ENCODE data around the gene PTPRE.

The PTPRE gene

GRCh38 chr10:127909716-127910463 is 3.0 kb downstream of the PTPRE start:
- peaks cover 16% of the 10 kb centered on the region for H3K27me3 ChIP-seq (ENCODE audit: control insufficient read depth, insufficient read depth, low read length)

GRCh38 chr10:127910464-127910770 is 3.5 kb downstream of the PTPRE start:
- no peaks in the 10 kb centered on the region for H3K9me3 ChIP-seq (ENCODE audit: control insufficient read depth, insufficient read depth, low read length)

More at GRCh38 chr10:127909716-127910463, 3.0 kb downstream of the PTPRE start:
- H3K27ac ChIP-seq (ENCODE audit: low read depth, low read length): no peak overlapping the region
- no peaks in the 10 kb centered on the region for H3K4me1 ChIP-seq (ENCODE audit: control insufficient read depth, insufficient read depth, low read length)
- H3K4me3 ChIP-seq (ENCODE audit: low read depth, low read length): no peak overlapping the region
- no peaks in the 10 kb centered on the region for H3K9me3 ChIP-seq (ENCODE audit: control insufficient read depth, insufficient read depth, low read length)
- H3K36me3 ChIP-seq (ENCODE audit: control insufficient read depth, insufficient read depth, low read length): no peaks in the 10 kb centered on the region
- H3K9ac ChIP-seq (ENCODE audit: low read depth, low read length): no peak overlapping the region

DNA sequence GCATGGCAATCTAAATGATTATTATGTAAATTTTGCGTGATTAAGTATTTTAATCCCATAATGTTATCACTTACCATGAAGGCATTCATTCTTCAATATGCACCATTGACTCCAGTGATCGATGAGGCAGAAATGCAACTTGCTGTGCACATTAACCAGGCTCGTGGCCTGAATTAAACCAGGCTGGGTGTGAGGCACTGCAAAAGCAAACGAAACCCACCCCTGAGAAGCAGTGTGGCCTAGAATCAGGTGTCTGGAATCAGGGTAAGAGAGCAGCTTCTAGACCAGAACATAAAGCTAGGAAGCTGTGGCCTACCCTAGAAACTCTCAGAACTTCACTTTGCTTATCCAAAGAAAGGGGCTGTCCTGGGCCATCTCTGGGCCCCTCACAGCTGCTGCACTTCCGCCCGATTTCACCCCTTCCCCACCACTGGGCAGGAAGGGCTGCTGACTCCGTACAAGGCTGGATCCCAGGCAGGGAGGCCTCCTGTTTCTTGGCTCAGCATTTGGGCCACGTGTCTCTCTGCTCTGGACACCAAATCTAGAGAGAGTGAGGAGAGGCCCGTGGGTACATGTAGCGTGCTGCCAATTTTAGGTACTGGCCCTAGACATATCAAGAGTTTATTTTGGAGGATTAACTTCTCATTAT is 4.4 kb downstream of the PTPRE start:
- H3K9ac ChIP-seq (ENCODE audit: low read depth, low read length): no peak overlapping the region
- no peak overlapping the region for H3K4me3 ChIP-seq (ENCODE audit: low read depth, low read length)
- H3K9me3 ChIP-seq (ENCODE audit: control insufficient read depth, insufficient read depth, low read length): no peaks in the 10 kb centered on the region
- H3K27ac ChIP-seq (ENCODE audit: low read depth, low read length): no peak overlapping the region
- no peaks in the 10 kb centered on the region for H3K4me1 ChIP-seq (ENCODE audit: control insufficient read depth, insufficient read depth, low read length)
- no peaks in the 10 kb centered on the region for H3K36me3 ChIP-seq (ENCODE audit: control insufficient read depth, insufficient read depth, low read length)
- H3K27me3 ChIP-seq (ENCODE audit: control insufficient read depth, insufficient read depth, low read length): peaks cover 16% of the 10 kb centered on the region

More at GRCh38 chr10:127910464-127910770, 3.5 kb downstream of the PTPRE start:
- H3K4me3 ChIP-seq (ENCODE audit: low read depth, low read length): no peak overlapping the region
- peaks cover 16% of the 10 kb centered on the region for H3K27me3 ChIP-seq (ENCODE audit: control insufficient read depth, insufficient read depth, low read length)
- no peaks in the 10 kb centered on the region for H3K36me3 ChIP-seq (ENCODE audit: control insufficient read depth, insufficient read depth, low read length)
- H3K4me1 ChIP-seq (ENCODE audit: control insufficient read depth, insufficient read depth, low read length): no peaks in the 10 kb centered on the region
- H3K9ac ChIP-seq (ENCODE audit: low read depth, low read length): no peak overlapping the region
- H3K27ac ChIP-seq (ENCODE audit: low read depth, low read length): no peak overlapping the region

- H3K4me3 ChIP-seq (ENCODE audit: low read depth, low read length): no peak overlapping the region
- no peaks in the 10 kb centered on the region for H3K36me3 ChIP-seq (ENCODE audit: control insufficient read depth, insufficient read depth, low read length)
- H3K27ac ChIP-seq (ENCODE audit: low read depth, low read length): no peak overlapping the region
- H3K27me3 ChIP-seq (ENCODE audit: control insufficient read depth, insufficient read depth, low read length): peaks cover 16% of the 10 kb centered on the region
- no peak overlapping the region for H3K9ac ChIP-seq (ENCODE audit: low read depth, low read length)
- no peaks in the 10 kb centered on the region for H3K4me1 ChIP-seq (ENCODE audit: control insufficient read depth, insufficient read depth, low read length)
- H3K9me3 ChIP-seq (ENCODE audit: control insufficient read depth, insufficient read depth, low read length): no peaks in the 10 kb centered on the region
These were observed 5.0 kb downstream of the PTPRE start for GRCh38 chr10:127911867-127912257.

DNA sequence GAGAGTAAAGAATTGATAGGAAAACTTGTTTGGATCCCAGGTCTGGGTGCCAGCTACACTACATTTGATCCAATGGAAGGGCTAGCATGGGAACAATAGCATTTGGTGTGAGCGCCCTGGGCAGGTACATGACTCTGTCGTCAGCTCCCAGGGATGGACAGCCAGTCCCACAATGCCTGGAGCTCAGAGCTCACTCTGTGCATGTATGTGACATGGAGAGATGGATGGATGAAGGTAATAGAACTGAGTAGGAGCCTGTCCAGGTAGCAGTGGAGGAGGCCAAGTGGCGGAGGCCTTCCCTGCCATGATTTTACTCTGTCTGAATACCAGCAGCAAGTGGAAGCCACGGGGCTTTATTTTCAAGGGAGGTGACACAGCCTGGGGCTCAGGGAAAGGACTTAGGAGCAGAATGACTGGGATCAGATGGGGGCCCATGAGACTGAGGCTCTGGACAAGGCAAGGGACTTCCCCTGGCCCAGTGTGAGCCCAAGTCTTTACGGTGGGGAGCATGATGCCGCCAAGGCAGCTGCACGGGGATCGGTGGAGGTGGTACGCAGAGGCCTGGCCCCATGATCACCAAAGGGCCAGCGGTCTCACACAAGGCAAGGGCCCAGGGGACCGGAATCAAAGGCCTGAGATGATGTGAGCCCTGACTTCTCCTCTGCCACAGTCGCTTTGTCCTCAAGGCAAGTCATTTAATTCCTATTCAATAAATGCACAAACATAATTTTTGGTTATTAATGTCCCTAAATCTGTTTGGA is 5.9 kb downstream of the PTPRE start:
- no peaks in the 10 kb centered on the region for H3K36me3 ChIP-seq (ENCODE audit: control insufficient read depth, insufficient read depth, low read length)
- no peak overlapping the region for H3K9ac ChIP-seq (ENCODE audit: low read depth, low read length)
- H3K4me1 ChIP-seq (ENCODE audit: control insufficient read depth, insufficient read depth, low read length): no peaks in the 10 kb centered on the region
- peaks cover 8% of the 10 kb centered on the region for H3K27me3 ChIP-seq (ENCODE audit: control insufficient read depth, insufficient read depth, low read length)
- H3K4me3 ChIP-seq (ENCODE audit: low read depth, low read length): no peak overlapping the region
- H3K27ac ChIP-seq (ENCODE audit: low read depth, low read length): no peak overlapping the region
- no peaks in the 10 kb centered on the region for H3K9me3 ChIP-seq (ENCODE audit: control insufficient read depth, insufficient read depth, low read length)

DNA sequence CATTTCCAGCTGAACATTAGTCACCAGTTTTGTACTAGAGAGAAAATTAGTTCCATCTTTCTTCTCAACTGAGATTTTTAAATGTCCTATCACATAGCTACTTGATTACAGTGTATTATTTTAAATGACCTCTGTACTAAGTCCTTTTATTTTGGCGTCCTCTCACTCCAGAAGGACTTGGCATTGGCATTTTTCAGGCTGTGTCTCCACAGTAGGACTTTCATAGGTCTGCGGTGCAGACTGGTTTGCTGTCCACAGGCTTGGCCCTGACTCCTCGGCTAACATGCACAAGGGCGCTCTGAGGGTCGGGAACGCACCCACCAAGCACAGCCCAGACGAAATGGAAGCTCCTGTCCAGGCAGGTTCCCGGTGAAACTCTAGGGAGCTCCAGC is 6.5 kb downstream of the PTPRE start:
- no peaks in the 10 kb centered on the region for H3K36me3 ChIP-seq (ENCODE audit: control insufficient read depth, insufficient read depth, low read length)
- H3K9me3 ChIP-seq (ENCODE audit: control insufficient read depth, insufficient read depth, low read length): no peaks in the 10 kb centered on the region
- H3K9ac ChIP-seq (ENCODE audit: low read depth, low read length): no peak overlapping the region
- H3K27me3 ChIP-seq (ENCODE audit: control insufficient read depth, insufficient read depth, low read length): peaks cover 3% of the 10 kb centered on the region
- H3K27ac ChIP-seq (ENCODE audit: low read depth, low read length): no peak overlapping the region
- no peak overlapping the region for H3K4me3 ChIP-seq (ENCODE audit: low read depth, low read length)
- H3K4me1 ChIP-seq (ENCODE audit: control insufficient read depth, insufficient read depth, low read length): no peaks in the 10 kb centered on the region

DNA sequence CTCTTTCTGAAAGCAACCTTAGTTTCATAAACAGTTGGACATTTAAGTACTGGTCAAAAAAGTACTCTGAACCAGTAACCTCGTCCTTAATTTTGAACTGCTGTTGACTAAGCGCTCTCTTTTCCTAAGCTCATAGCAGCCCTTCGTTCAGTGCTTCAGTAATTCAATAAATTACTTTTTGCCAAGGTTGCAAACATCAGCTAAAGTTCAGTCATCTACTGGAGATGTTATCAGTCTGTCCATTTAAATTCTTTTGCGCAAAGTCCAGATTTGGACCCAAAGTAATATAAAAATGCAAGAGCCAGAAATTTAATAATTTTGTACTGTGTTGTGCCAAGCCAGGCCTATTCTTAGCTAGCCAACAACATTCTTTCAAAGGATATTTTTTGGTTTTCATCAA is 8.4 kb downstream of the PTPRE start:
- H3K4me3 ChIP-seq (ENCODE audit: low read depth, low read length): no peak overlapping the region
- H3K4me1 ChIP-seq (ENCODE audit: control insufficient read depth, insufficient read depth, low read length): no peaks in the 10 kb centered on the region
- no peaks in the 10 kb centered on the region for H3K36me3 ChIP-seq (ENCODE audit: control insufficient read depth, insufficient read depth, low read length)
- no peak overlapping the region for H3K9ac ChIP-seq (ENCODE audit: low read depth, low read length)
- no peak overlapping the region for H3K27ac ChIP-seq (ENCODE audit: low read depth, low read length)
- H3K9me3 ChIP-seq (ENCODE audit: control insufficient read depth, insufficient read depth, low read length): no peaks in the 10 kb centered on the region
- no peaks in the 10 kb centered on the region for H3K27me3 ChIP-seq (ENCODE audit: control insufficient read depth, insufficient read depth, low read length)

GRCh38 chr10:127916826-127917225 is 9.9 kb downstream of the PTPRE start:
- Histone ChIP-seq H3K27me3 (ENCODE audit: control insufficient read depth, insufficient read depth, low read length) (no peaks in the 10 kb centered on the region), H3K36me3 (ENCODE audit: control insufficient read depth, insufficient read depth, low read length) (no peaks in the 10 kb centered on the region), H3K9ac (ENCODE audit: low read depth, low read length) (no peak overlapping the region), H3K9me3 (ENCODE audit: control insufficient read depth, insufficient read depth, low read length) (no peaks in the 10 kb centered on the region), H3K4me1 (ENCODE audit: control insufficient read depth, insufficient read depth, low read length) (no peaks in the 10 kb centered on the region), H3K27ac (ENCODE audit: low read depth, low read length) (no peak overlapping the region), H3K4me3 (ENCODE audit: low read depth, low read length) (no peak overlapping the region)

DNA sequence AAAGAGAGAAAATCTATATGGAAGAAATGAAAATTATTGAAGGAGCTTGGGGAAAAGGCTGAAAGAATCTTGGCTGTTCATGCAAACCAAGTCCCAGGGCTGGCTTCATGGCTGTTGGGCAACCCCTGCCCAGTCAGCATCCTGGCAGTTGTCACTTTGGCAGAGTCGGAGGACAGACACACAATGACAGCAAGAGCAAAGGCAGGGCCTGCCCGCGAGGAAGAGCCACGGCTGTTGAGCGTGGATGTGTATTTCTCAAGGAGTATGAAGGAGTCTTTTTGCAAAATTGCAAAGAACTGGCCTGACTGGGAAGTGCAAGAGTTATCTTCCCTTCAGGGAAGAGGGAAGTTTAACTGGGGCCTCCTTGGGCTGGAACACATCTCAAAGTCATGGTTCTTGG is 11.7 kb downstream of the PTPRE start:
- H3K9ac ChIP-seq (ENCODE audit: low read depth, low read length): no peak overlapping the region
- H3K4me3 ChIP-seq (ENCODE audit: low read depth, low read length): no peak overlapping the region
- H3K36me3 ChIP-seq (ENCODE audit: control insufficient read depth, insufficient read depth, low read length): no peaks in the 10 kb centered on the region
- no peak overlapping the region for H3K27ac ChIP-seq (ENCODE audit: low read depth, low read length)
- H3K27me3 ChIP-seq (ENCODE audit: control insufficient read depth, insufficient read depth, low read length): no peaks in the 10 kb centered on the region
- H3K9me3 ChIP-seq (ENCODE audit: control insufficient read depth, insufficient read depth, low read length): no peaks in the 10 kb centered on the region
- no peaks in the 10 kb centered on the region for H3K4me1 ChIP-seq (ENCODE audit: control insufficient read depth, insufficient read depth, low read length)

GRCh38 chr10:127919418-127920271 is 12.7 kb downstream of the PTPRE start:
- H3K9ac ChIP-seq (ENCODE audit: low read depth, low read length): no peak overlapping the region
- H3K27ac ChIP-seq (ENCODE audit: low read depth, low read length): no peak overlapping the region
- H3K9me3 ChIP-seq (ENCODE audit: control insufficient read depth, insufficient read depth, low read length): no peaks in the 10 kb centered on the region
- H3K4me1 ChIP-seq (ENCODE audit: control insufficient read depth, insufficient read depth, low read length): no peaks in the 10 kb centered on the region
- H3K27me3 ChIP-seq (ENCODE audit: control insufficient read depth, insufficient read depth, low read length): no peaks in the 10 kb centered on the region
- no peak overlapping the region for H3K4me3 ChIP-seq (ENCODE audit: low read depth, low read length)
- H3K36me3 ChIP-seq (ENCODE audit: control insufficient read depth, insufficient read depth, low read length): no peaks in the 10 kb centered on the region
